WTC11 (cell line): ENCODE data around the gene DYRK3.

Experiments
- ATF1 ChIP-seq: sonication (generic); formaldehyde crosslinking; IDR thresholded peaks from 2 replicates; pipeline ENCODE4 v1.8.1; 2023; ENCODE audit warnings: mild to moderate bottlenecking, moderate library complexity, missing genetic modification reagents
- CREB1 ChIP-seq: sonication (generic); formaldehyde crosslinking; IDR thresholded peaks from 2 replicates; pipeline ENCODE4 v1.8.0; 2023; ENCODE audit warnings: mild to moderate bottlenecking, missing genetic modification reagents
- ETV6 ChIP-seq: sonication (generic); formaldehyde crosslinking; IDR thresholded peaks from 2 replicates; pipeline ENCODE4 v1.8.1; 2022; ENCODE audit warnings: mild to moderate bottlenecking, missing genetic modification reagents
- MXD4 ChIP-seq: fragments of 250-450 bp; sonication (Bioruptor Pico); IDR thresholded peaks from 2 replicates; pipeline ENCODE4 v1.8.0; 2021; ENCODE audit warnings: mild to moderate bottlenecking, moderate library complexity, borderline replicate concordance
- TF ChIP-seq, protein P1 (sequence below): fragments of 200-600 bp; IDR thresholded peaks from 2 replicates; pipeline ENCODE4 v1.8.0; 2022; ENCODE audit warnings: antibody characterized with exemption
- TF ChIP-seq, protein P2 (sequence below): sonication (generic); formaldehyde crosslinking; IDR thresholded peaks from 2 replicates; pipeline ENCODE4 v1.8.1; 2022; ENCODE audit warnings: mild to moderate bottlenecking, moderate library complexity, missing genetic modification reagents
- TF ChIP-seq, protein P3 (sequence below): sonication (generic); formaldehyde crosslinking; IDR thresholded peaks from 2 replicates; pipeline ENCODE4 v1.8.0; 2023; ENCODE audit warnings: missing genetic modification reagents

DNA sequence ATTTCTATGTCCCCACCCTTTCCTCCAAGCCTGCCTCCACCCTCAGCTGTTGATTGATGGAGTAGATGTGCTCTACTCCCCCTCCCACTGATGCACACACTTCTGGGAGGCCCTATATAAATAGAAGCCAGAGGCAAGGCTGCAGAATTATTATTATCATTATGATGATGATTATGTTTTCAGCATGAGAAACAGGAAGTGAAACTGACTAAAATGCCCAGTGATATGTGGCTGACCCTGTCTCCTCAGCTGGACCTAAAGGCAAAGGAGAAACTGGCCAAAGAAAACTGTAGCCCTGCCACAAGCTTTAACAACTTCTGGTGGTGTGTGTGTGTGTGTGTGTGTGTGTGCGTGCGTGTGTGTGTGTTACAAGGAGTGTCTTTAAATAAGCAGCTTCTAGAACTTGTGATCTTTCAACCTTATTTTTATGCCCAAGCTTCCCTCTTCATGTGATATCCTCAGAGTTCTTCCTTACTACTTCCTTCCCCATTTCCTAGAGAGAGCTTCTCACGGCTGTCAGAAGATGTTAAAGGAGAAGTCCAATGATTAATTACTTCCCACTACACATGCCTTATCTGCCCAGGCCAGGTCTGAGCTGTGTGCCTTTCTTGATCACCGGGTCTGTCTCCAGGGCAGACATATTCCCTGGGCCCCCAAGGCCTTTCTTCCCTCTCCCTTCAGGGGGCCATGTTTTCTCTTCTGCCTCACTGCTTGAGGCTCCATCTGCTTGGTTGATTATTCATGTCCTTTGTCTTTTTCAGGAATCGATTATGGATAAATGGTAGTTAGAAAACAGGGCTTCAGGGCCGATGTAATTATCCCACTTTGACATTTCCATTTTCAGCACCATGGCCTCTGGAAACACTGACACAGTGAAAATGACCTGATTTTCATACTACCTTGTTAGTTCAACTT lies 37.8 kb downstream of the DYRK3 start:
- TF ChIP-seq, protein P1, sequence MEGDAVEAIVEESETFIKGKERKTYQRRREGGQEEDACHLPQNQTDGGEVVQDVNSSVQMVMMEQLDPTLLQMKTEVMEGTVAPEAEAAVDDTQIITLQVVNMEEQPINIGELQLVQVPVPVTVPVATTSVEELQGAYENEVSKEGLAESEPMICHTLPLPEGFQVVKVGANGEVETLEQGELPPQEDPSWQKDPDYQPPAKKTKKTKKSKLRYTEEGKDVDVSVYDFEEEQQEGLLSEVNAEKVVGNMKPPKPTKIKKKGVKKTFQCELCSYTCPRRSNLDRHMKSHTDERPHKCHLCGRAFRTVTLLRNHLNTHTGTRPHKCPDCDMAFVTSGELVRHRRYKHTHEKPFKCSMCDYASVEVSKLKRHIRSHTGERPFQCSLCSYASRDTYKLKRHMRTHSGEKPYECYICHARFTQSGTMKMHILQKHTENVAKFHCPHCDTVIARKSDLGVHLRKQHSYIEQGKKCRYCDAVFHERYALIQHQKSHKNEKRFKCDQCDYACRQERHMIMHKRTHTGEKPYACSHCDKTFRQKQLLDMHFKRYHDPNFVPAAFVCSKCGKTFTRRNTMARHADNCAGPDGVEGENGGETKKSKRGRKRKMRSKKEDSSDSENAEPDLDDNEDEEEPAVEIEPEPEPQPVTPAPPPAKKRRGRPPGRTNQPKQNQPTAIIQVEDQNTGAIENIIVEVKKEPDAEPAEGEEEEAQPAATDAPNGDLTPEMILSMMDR: no peak
- no peak for TF ChIP-seq ETV6 (CRISPR knock-in tag)
- TF ChIP-seq, protein P2, sequence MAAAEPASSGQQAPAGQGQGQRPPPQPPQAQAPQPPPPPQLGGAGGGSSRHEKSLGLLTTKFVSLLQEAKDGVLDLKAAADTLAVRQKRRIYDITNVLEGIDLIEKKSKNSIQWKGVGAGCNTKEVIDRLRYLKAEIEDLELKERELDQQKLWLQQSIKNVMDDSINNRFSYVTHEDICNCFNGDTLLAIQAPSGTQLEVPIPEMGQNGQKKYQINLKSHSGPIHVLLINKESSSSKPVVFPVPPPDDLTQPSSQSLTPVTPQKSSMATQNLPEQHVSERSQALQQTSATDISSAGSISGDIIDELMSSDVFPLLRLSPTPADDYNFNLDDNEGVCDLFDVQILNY (CRISPR knock-in tag): no peak
- TF ChIP-seq MXD4 (CRISPR knock-in tag): no peak
- TF ChIP-seq, protein P3, sequence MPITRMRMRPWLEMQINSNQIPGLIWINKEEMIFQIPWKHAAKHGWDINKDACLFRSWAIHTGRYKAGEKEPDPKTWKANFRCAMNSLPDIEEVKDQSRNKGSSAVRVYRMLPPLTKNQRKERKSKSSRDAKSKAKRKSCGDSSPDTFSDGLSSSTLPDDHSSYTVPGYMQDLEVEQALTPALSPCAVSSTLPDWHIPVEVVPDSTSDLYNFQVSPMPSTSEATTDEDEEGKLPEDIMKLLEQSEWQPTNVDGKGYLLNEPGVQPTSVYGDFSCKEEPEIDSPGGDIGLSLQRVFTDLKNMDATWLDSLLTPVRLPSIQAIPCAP (CRISPR knock-in tag): no peak
- TF ChIP-seq CREB1 (CRISPR knock-in tag): no peak
- TF ChIP-seq ATF1 (CRISPR knock-in tag): no peak
